ENCODE measurements around the gene WDFY2. TPM values are rescaled to one million over a fixed set of nuclear protein-coding genes. Genes with fewer than 3 reads are reported as not detected.

The WDFY2 gene
- total RNA-seq, 1 donor, result 11.9 TPM

- peak overlapping the region; percentile 40 for H2AFZ ChIP-seq (ENCODE audit: low read length)
- H3K4me1 ChIP-seq (ENCODE audit: insufficient read depth, low read length), result peaks cover 6% of the 10 kb centered on the region
- H3K36me3 ChIP-seq (ENCODE audit: insufficient read depth, low read length), result no peaks in the 10 kb centered on the region
- H4K20me1 ChIP-seq (ENCODE audit: insufficient read depth, low read length), result no peaks in the 10 kb centered on the region
- peak overlapping the region; percentile 15 for H3K27ac ChIP-seq (ENCODE audit: low read depth, low read length)
- DNase-seq (ENCODE audit: insufficient read length, low spot score, missing footprints), result peak; percentile 85
- H3K9me3 ChIP-seq (ENCODE audit: low read depth, low read length), result no peaks in the 10 kb centered on the region
- no peaks in the 10 kb centered on the region for H3K79me2 ChIP-seq (ENCODE audit: insufficient read depth, low read length)
- TF ChIP-seq, protein P1, sequence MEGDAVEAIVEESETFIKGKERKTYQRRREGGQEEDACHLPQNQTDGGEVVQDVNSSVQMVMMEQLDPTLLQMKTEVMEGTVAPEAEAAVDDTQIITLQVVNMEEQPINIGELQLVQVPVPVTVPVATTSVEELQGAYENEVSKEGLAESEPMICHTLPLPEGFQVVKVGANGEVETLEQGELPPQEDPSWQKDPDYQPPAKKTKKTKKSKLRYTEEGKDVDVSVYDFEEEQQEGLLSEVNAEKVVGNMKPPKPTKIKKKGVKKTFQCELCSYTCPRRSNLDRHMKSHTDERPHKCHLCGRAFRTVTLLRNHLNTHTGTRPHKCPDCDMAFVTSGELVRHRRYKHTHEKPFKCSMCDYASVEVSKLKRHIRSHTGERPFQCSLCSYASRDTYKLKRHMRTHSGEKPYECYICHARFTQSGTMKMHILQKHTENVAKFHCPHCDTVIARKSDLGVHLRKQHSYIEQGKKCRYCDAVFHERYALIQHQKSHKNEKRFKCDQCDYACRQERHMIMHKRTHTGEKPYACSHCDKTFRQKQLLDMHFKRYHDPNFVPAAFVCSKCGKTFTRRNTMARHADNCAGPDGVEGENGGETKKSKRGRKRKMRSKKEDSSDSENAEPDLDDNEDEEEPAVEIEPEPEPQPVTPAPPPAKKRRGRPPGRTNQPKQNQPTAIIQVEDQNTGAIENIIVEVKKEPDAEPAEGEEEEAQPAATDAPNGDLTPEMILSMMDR (IDR thresholded peaks at IDR 0.05; ENCODE audit: extremely low read depth, low read depth, low read length), result no peak
- no peaks in the 10 kb centered on the region for H3K27me3 ChIP-seq (ENCODE audit: insufficient read depth, low read length)
- no peak overlapping the region for H3K4me3 ChIP-seq (ENCODE audit: insufficient read depth, low read length)
- no peak overlapping the region for H3K4me2 ChIP-seq (ENCODE audit: insufficient read depth, low read length)
Measured at GRCh38 chr13:51793570-51794271, 209.5 kb downstream of the WDFY2 start.

DNA sequence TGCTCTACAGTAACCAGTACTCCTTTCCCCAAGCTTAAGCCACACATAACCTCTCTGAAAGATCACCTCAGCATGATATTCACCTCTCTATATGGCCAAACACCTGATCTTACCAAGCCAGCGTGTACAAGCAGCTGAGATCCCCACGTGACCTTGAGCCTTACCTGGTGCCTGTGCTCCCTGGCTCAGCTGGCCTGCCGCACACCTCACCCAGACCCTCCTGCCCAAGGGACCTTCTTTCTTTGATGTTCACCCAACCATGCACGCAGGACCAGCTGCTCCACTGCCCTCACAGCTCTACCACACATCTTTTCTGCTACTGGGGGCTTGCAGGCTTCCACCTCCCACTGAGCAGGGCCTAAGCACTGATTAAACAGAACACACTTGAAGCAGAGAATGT, 210.7 kb downstream of the WDFY2 start:
- H3K4me1 ChIP-seq (ENCODE audit: insufficient read depth, low read length), result peaks cover 6% of the 10 kb centered on the region
- TF ChIP-seq, protein P1 (IDR thresholded peaks at IDR 0.05; ENCODE audit: extremely low read depth, low read depth, low read length), result no peak
- DNase-seq (ENCODE audit: insufficient read length, low spot score, missing footprints), result peak; percentile 50

DNA sequence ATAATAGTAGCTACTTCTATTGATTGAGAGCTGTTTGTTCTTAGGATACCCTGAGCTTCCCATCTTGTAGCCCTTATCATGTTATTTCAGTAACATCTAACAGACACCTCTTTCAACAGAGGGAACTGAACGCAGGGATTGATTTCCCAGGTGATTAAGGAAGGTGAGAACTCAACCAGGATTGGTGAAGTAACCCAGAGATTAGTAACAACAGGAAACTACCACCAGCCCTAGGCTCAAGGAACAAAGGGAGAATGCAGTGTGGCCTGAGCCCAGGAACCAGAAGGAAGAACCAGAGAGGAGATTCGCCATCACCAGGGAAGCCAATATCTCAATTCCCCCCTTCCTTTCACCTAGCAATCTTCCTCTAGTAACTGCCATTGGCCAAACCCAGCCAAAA, 211.2 kb downstream of the WDFY2 start:
- Histone ChIP-seq H3K4me3 (ENCODE audit: insufficient read depth, low read length) (no peak overlapping the region), H3K79me2 (ENCODE audit: insufficient read depth, low read length) (no peaks in the 10 kb centered on the region), H2AFZ (ENCODE audit: low read length) (no peak overlapping the region), H3K27me3 (ENCODE audit: insufficient read depth, low read length) (peaks cover 1% of the 10 kb centered on the region), H4K20me1 (ENCODE audit: insufficient read depth, low read length) (no peaks in the 10 kb centered on the region), H3K4me1 (ENCODE audit: insufficient read depth, low read length) (peaks cover 6% of the 10 kb centered on the region), H3K27ac (ENCODE audit: low read depth, low read length) (no peak overlapping the region), H3K36me3 (ENCODE audit: insufficient read depth, low read length) (no peaks in the 10 kb centered on the region), H3K9me3 (ENCODE audit: low read depth, low read length) (no peaks in the 10 kb centered on the region), H3K4me2 (ENCODE audit: insufficient read depth, low read length) (no peak overlapping the region)
- no peak for DNase-seq (ENCODE audit: insufficient read length, low spot score, missing footprints)
- TF ChIP-seq, protein P1 (IDR thresholded peaks at IDR 0.05; ENCODE audit: extremely low read depth, low read depth, low read length), result no peak

More for the DNA sequence above, 210.7 kb downstream of the WDFY2 start:
- no peak overlapping the region for H2AFZ ChIP-seq (ENCODE audit: low read length)
- no peaks in the 10 kb centered on the region for H3K27me3 ChIP-seq (ENCODE audit: insufficient read depth, low read length)
- no peak overlapping the region for H3K4me2 ChIP-seq (ENCODE audit: insufficient read depth, low read length)
- H4K20me1 ChIP-seq (ENCODE audit: insufficient read depth, low read length), result no peaks in the 10 kb centered on the region
- no peaks in the 10 kb centered on the region for H3K9me3 ChIP-seq (ENCODE audit: low read depth, low read length)
- H3K79me2 ChIP-seq (ENCODE audit: insufficient read depth, low read length), result no peaks in the 10 kb centered on the region
- H3K4me3 ChIP-seq (ENCODE audit: insufficient read depth, low read length), result no peak overlapping the region
- no peaks in the 10 kb centered on the region for H3K36me3 ChIP-seq (ENCODE audit: insufficient read depth, low read length)
- H3K27ac ChIP-seq (ENCODE audit: low read depth, low read length), result no peak overlapping the region

DNA sequence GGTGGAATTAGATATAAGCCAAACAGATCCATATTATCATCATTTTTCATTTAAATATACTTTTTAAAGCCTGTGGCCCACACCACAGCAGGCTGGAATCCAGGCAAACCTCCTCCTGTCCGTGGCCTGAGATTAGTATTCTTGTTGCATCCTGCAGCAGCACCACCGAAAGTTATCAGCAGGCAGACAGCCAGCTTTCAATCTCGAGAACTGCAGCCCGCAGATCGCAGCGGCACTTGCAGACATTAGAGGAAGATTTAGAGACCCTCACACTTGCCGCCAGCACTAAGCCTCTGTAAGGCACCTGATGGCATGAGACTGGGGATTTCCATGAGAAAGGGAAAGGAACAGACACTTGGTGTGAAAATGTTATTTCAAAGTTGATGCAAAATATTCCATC, 212.3 kb downstream of the WDFY2 start:
- Histone ChIP-seq H3K9me3 (ENCODE audit: low read depth, low read length) (no peaks in the 10 kb centered on the region), H3K4me1 (ENCODE audit: insufficient read depth, low read length) (peaks cover 6% of the 10 kb centered on the region), H3K4me3 (ENCODE audit: insufficient read depth, low read length) (no peak overlapping the region), H3K36me3 (ENCODE audit: insufficient read depth, low read length) (no peaks in the 10 kb centered on the region), H4K20me1 (ENCODE audit: insufficient read depth, low read length) (no peaks in the 10 kb centered on the region), H3K79me2 (ENCODE audit: insufficient read depth, low read length) (no peaks in the 10 kb centered on the region), H3K27ac (ENCODE audit: low read depth, low read length) (no peak overlapping the region), H2AFZ (ENCODE audit: low read length) (no peak overlapping the region), H3K4me2 (ENCODE audit: insufficient read depth, low read length) (no peak overlapping the region), H3K27me3 (ENCODE audit: insufficient read depth, low read length) (peaks cover 3% of the 10 kb centered on the region)
- TF ChIP-seq, protein P1 (IDR thresholded peaks at IDR 0.05; ENCODE audit: extremely low read depth, low read depth, low read length), result no peak
- no peak for DNase-seq (ENCODE audit: insufficient read length, low spot score, missing footprints)
